Heart left ventricle (tissue), 16 donors: Measurements from ENCODE around the gene MRPL23. TPM values are rescaled to one million over a fixed set of nuclear protein-coding genes. Genes with fewer than 3 reads are reported as not detected.
A peak's percentile ranks its signal among the peaks of the same experiment; 100 is the strongest.

ENCODE experiments used
- ATAC-seq, 4 donors: fragments of 200-7000 bp; cut with Tn5 transposase; one replicate each; pipeline ENCODE4 v1.9.1; 2020 to 2022; ENCODE audit warnings: moderate library complexity in 4 of 4, mild to moderate bottlenecking in 3 of 4, moderate number of reproducible peaks in 1 of 4
- DNase-seq, 5 donors: peaks; one replicate each; pipeline ENCODE4 v3.0.0-alpha.2; 2020
- H3K27ac ChIP-seq, 12 donors: fragments of 200-600 bp; sonication (generic) in 4 of 12; one replicate each; pipeline versions ENCODE4 v1.5.0 to v1.8.0; 2016 to 2022; ENCODE audit warnings: mild to moderate bottlenecking in 2 of 12
- H3K27me3 ChIP-seq, 9 donors: fragments of 200-600 bp; sonication (generic) in 2 of 9; one replicate each; pipeline versions ENCODE4 v1.5.1 to v1.8.0; 2016 to 2022; ENCODE audit warnings: mild to moderate bottlenecking in 3 of 9
- H3K36me3 ChIP-seq, 9 donors: fragments of 200-600 bp; sonication (generic) in 2 of 9; one replicate each; pipeline versions ENCODE4 v1.5.0 to v1.8.0; 2018 to 2022; ENCODE audit warnings: mild to moderate bottlenecking in 2 of 9
- H3K4me1 ChIP-seq, 12 donors: fragments of 200-600 bp; sonication (generic) in 4 of 12; one replicate each; pipeline versions ENCODE4 v1.5.0 to v1.8.0; 2016 to 2022; ENCODE audit warnings: mild to moderate bottlenecking in 3 of 12
- H3K4me3 ChIP-seq, 12 donors: fragments of 200-600 bp; sonication (generic) in 4 of 12; one replicate each; pipeline versions ENCODE4 v1.5.0 to v1.8.0; 2017 to 2022; ENCODE audit warnings: mild to moderate bottlenecking in 9 of 12, moderate library complexity in 4 of 12
- H3K9me3 ChIP-seq, 12 donors: fragments of 200-600 bp; sonication (generic) in 4 of 12; one replicate each; pipeline versions ENCODE4 v1.5.0 to v1.8.0; 2016 to 2022; ENCODE audit warnings: mild to moderate bottlenecking in 1 of 12
- CTCF ChIP-seq, 12 donors: fragments of 200-600 bp; sonication (generic) in 4 of 12; IDR thresholded peaks; one replicate each; pipeline versions ENCODE4 v1.5.0 to v1.8.0; 2018 to 2022; ENCODE audit warnings: antibody characterized with exemption in 12 of 12, mild to moderate bottlenecking in 5 of 12
- POLR2A ChIP-seq, 2 donors: fragments of 450-650 bp; IDR thresholded peaks; one replicate each; pipeline ENCODE4 v1.6.1; 2017; ENCODE audit warnings: antibody characterized with exemption in 2 of 2, mild to moderate bottlenecking in 2 of 2, moderate library complexity in 2 of 2
- whole genome bisulfite sequencing, 4 donors: extraction: QIAGEN DNeasy Blood & Tissue Kit in 2 of 4; methylation state at CpG; one replicate each; pipeline versions ENCODE4 v1.1.5 to v1.1.7; 2013 to 2018; 5-methylcytosine and 5-hydroxymethylcytosine counted together
- intact Hi-C, 10 donors: fragments of 100-400 bp; cut with DNase I; formaldehyde crosslinking; loops; one replicate each; pipeline versions ENCODE4 v1.11.1 to v1.14.2; 2022
- long read RNA-seq, 3 donors: library from polyadenylated mRNA; unstranded; transcript quantifications; one replicate each; pipeline ENCODE4 v2.0.0, GENCODE V29; 2020 to 2021
- polyA plus RNA-seq, 2 donors: library from polyadenylated mRNA; stranded (reverse); fragments of 200-250 nt; gene quantifications; one replicate each; pipeline ENCODE4 v1.2.3, GENCODE V29; 2013
- total RNA-seq, 9 donors: library from RNA; depleted of rRNA in 2 of 9; stranded (reverse); fragments of >200 nt in 2 of 9; fragmentation: NEBNext Ultra II Directional in 3 of 9; extraction: Animal tissue kit (Norgen Biotek cat#: 25700) in 3 of 9; gene quantifications; one replicate each; pipeline versions ENCODE4 v1.1.0 to v1.2.4, GENCODE V29; 2016 to 2023
- donor health status: ischemic (EF 13 %, LVEDD 7.1; RV severe dilation, severe dysfunction).
- donor health status: healthy with polysubstance abuse.
- donor health status: DM: no; HTN: yes; CAD: no.
- donor health status: DM: no; HTN: no; CAD: no.
- donor health status: ischemic (EF 25% LVEDD 6.9; RV normal size, moderate dysfunction).
- donor health status: ischemic (EF 25% LVEDD 5.7; RV mildly dilated, moderate dysfunction).
- donor health status: healthy.
- donor health status: DM: yes; HTN: yes; CAD: no.
- donor health status: ischemic (EF 35%, LVEDD 5.7; RV mildly dilated, moderate dysfunction).
- donor health status: nonischemic (EF 11% LVEDD 7.7; RV severe dilation, severe dysfunction).
- donor health status: DM: yes; HTN: yes; CAD: no.
- donor health status: PGD.
- donor health status: ischemic (EF 29% LVEDD 5.4; RV normal size, mild dysfunction).
- donor health status: nonischemic (EF 23%, LVEDD 6.1; RV moderate dilation, normal function).

MRPL23 gene
- total RNA-seq (100 to 1,000 TPM in 2 of 9 donors, 10 to 100 TPM in 7; 44.0 to 183 (median 76.1) TPM), polyA plus RNA-seq (100 to 1,000 TPM; 141 to 183 TPM)
- long read RNA-seq, donor 1, transcript MRPL23-205 (5 exons, 736 nt) = major isoform, 54 of 65 reads
- long read RNA-seq, donor 1, partial matches to known transcripts = 3 of 65 reads
- long read RNA-seq, donor 1, other reads (novel, unspliced or antisense) = 8 of 65 reads
- long read RNA-seq, donor 2, partial matches to known transcripts = 1 of 7 reads
- long read RNA-seq, donor 2, other reads (novel, unspliced or antisense) = 3 of 7 reads
- long read RNA-seq, donor 3, transcript MRPL23-205 (5 exons, 736 nt) = major isoform, 48 of 57 reads
- long read RNA-seq, donor 3, partial matches to known transcripts = 3 of 57 reads
- long read RNA-seq, donor 3, other reads (novel, unspliced or antisense) = 6 of 57 reads

GRCh38 chr11:1946812-1947484 lies at the start of gene MRPL23:
Gene MRPL23, plus strand, starts transcription at chr11:1947332. Its CDS starts 31 bp downstream, at chr11:1947363.
- peaks cover 0 to 14% (median 0%) of the 10 kb centered on the region in 12 donors for H3K4me1 ChIP-seq
- ATAC-seq (peak in 3 of 4 donors; percentile 25 to 66 (median 65)), DNase-seq (peak in 2 of 5 donors; percentile 10 to 45)
- WGBS, 4 donors = 1% methylated on average over 20 of the region's 85 CpGs; no CpG with 5 or more reads in 3 of the 4 donors
- no peak within 1 kb of the TSS for H3K4me3 ChIP-seq
- TF ChIP-seq CTCF (IDR thresholded peaks at IDR 0.05) (no peak), POLR2A (IDR thresholded peaks at IDR 0.05) (no peak)
- no peak within 1 kb of the TSS for H3K27ac ChIP-seq
- no peaks in the 10 kb centered on the region for H3K36me3 ChIP-seq
- intact Hi-C loops = loop anchor here in 1 of 10 donors (10.0 kb wide), 1 partner anchor 52 kb away; the partner anchor contains the start of gene PRR33
- H3K27me3 ChIP-seq = no peaks in the 10 kb centered on the region
- no peaks in the 10 kb centered on the region for H3K9me3 ChIP-seq

- Histone ChIP-seq H3K27me3 (no peaks in the 10 kb centered on the region), H3K27ac (peak overlapping the region in 2 of 12 donors; percentile 5), H3K36me3 (no peaks in the 10 kb centered on the region), H3K9me3 (no peaks in the 10 kb centered on the region), H3K4me3 (no peak overlapping the region), H3K4me1 (peaks cover 0 to 18% (median 0%) of the 10 kb centered on the region in 12 donors)
- ATAC-seq (no peak), DNase-seq (no peak)
- TF ChIP-seq CTCF (IDR thresholded peaks at IDR 0.05) (no peak), POLR2A (IDR thresholded peaks at IDR 0.05) (no peak)
- intact Hi-C loops = loop anchor here in 2 of 10 donors (5.0 to 10.0 kb wide), 2 partner anchors 43 to 46 kb away; partner anchors contain the start of gene MRPL23 (in 1 of the 2)
- 92 to 98% (median 93%) methylated on average over 4 of the region's 4 CpGs for WGBS, 4 donors
These were observed 48.0 kb upstream of the MRPL23 start for GRCh38 chr11:1899090-1899489.

- Histone ChIP-seq H3K27ac (peak overlapping the region in 2 of 12 donors; percentile 5), H3K9me3 (no peaks in the 10 kb centered on the region), H3K27me3 (no peaks in the 10 kb centered on the region), H3K36me3 (no peaks in the 10 kb centered on the region), H3K4me3 (no peak overlapping the region), H3K4me1 (peaks cover 0 to 18% (median 0%) of the 10 kb centered on the region in 12 donors)
- DNase-seq = no peak
- TF ChIP-seq POLR2A (IDR thresholded peaks at IDR 0.05) (no peak), CTCF (IDR thresholded peaks at IDR 0.05) (no peak)
- ATAC-seq = no peak
- 65 to 75% (median 73%) methylated on average over 5 of the region's 5 CpGs for WGBS, 4 donors
- intact Hi-C loops = loop anchor here in 2 of 10 donors (5.0 to 10.0 kb wide), 2 partner anchors 43 to 45 kb away; partner anchors contain the start of gene MRPL23 (in 1 of the 2)
These were observed 47.4 kb upstream of the MRPL23 start for GRCh38 chr11:1899686-1900085.

- ATAC-seq (no peak), DNase-seq (no peak)
- H3K9me3 ChIP-seq = no peaks in the 10 kb centered on the region
- H3K36me3 ChIP-seq = no peaks in the 10 kb centered on the region
- no peaks in the 10 kb centered on the region for H3K27me3 ChIP-seq
- peaks cover 8 to 47% (median 33%) of the 10 kb centered on the region in 12 donors for H3K4me1 ChIP-seq
- intact Hi-C loops = no loop called here
- H3K27ac ChIP-seq = peak overlapping the region; percentile 59 to 90 (median 84)
- WGBS, 4 donors = 30 to 44% (median 43%) methylated on average over 5 of the region's 5 CpGs
- TF ChIP-seq CTCF (IDR thresholded peaks at IDR 0.05) (no peak), POLR2A (IDR thresholded peaks at IDR 0.05) (no peak)
- H3K4me3 ChIP-seq = no peak overlapping the region
These were observed 41.0 kb upstream of the MRPL23 start for GRCh38 chr11:1906181-1906580.
